H1 (cell line): ENCODE results near the gene MYL6. TPM values are rescaled to one million over a fixed set of nuclear protein-coding genes. Genes with fewer than 3 reads are reported as not detected.

Experiments used
- CTCF ChIA-PET: fragments of 300-600 bp; sonication (Branson Sonifier 250); formaldehyde crosslinking; loops from one replicate; lab custom pipeline; 2021; ENCODE audit not compliant: partially characterized antibody; lab: Charles Lee
- POLR2A ChIA-PET: fragments of 300-600 bp; sonication (Branson Sonifier 250); formaldehyde crosslinking; loops from one replicate; lab custom pipeline; 2021; ENCODE audit warnings: inconsistent platforms; ENCODE audit not compliant: partially characterized antibody; lab: Charles Lee
- DNase-seq, 2 experiments: peaks; one replicate each; pipeline versions ENCODE4 v3.0.0 to v3.0.0-alpha.2; 2010 to 2022; ENCODE audit warnings: low spot score in 2 of 2, low read depth in 1 of 2, mixed read lengths in 1 of 2
- FAIRE-seq: peaks from 2 replicates; lab custom pipeline; 2011; peaks lifted over from hg19 to GRCh38; lab: Jason Lieb, UNC
- H2AFZ ChIP-seq: 2 replicates; pipeline ENCODE4 v1.8.1; 2012; ENCODE audit warnings: low read length, inconsistent platforms
- H2AK5ac ChIP-seq: 2 replicates; pipeline ENCODE4 v1.6.1; 2013; ENCODE audit warnings: low read depth, low read length
- H2BK120ac ChIP-seq: replicated peaks from 2 replicates; pipeline ENCODE3; 2013; ENCODE audit warnings: low read depth, low read length, inconsistent platforms
- H2BK12ac ChIP-seq: 2 replicates; pipeline ENCODE4 v1.6.1; 2013; ENCODE audit warnings: low read depth, low read length
- H2BK15ac ChIP-seq: 2 replicates; pipeline ENCODE4 v1.6.1; 2013; ENCODE audit warnings: low read length
- H2BK20ac ChIP-seq: 2 replicates; pipeline ENCODE4 v1.6.1; 2013; ENCODE audit warnings: low read length
- H2BK5ac ChIP-seq: 2 replicates; pipeline ENCODE4 v1.6.1; 2013; ENCODE audit warnings: low read depth, low read length
- H3K14ac ChIP-seq: 2 replicates; pipeline ENCODE4 v1.6.1; 2013; ENCODE audit warnings: inconsistent platforms; ENCODE audit not compliant: insufficient read length
- H3K18ac ChIP-seq: 2 replicates; pipeline ENCODE4 v1.6.1; 2013; ENCODE audit warnings: low read length; ENCODE audit errors: extremely low read depth
- H3K23ac ChIP-seq: 2 replicates; pipeline ENCODE4 v1.6.1; 2013; ENCODE audit warnings: inconsistent platforms; ENCODE audit not compliant: insufficient read length
- H3K23me2 ChIP-seq: 2 replicates; pipeline ENCODE4 v1.6.1; 2013; ENCODE audit warnings: low read depth, low read length
- H3K27ac ChIP-seq: 2 replicates; pipeline ENCODE4 v1.6.1; 2011; ENCODE audit warnings: low read depth, low read length, inconsistent platforms
- H3K27me3 ChIP-seq, 4 experiments: replicated peaks in 1 of 4; 1 replicate in 1 of 4; 2 replicates in 3 of 4; pipeline versions ENCODE4 v1.6.1 to v1.8.1; 2011 to 2013; ENCODE audit warnings: low read length in 3 of 4, mild to moderate bottlenecking in 3 of 4, inconsistent platforms in 2 of 4, mixed read lengths in 2 of 4, moderate library complexity in 1 of 4; ENCODE audit not compliant: control insufficient read depth in 3 of 4, insufficient read depth in 3 of 4; ENCODE audit errors: extremely low read depth in 1 of 4
- H3K36me3 ChIP-seq, 4 experiments: 2 replicates each; pipeline versions ENCODE4 v1.6.1 to v1.8.1; 2011 to 2013; ENCODE audit warnings: mild to moderate bottlenecking in 4 of 4, low read length in 3 of 4, moderate library complexity in 2 of 4, control low read depth in 1 of 4, inconsistent platforms in 1 of 4; ENCODE audit not compliant: insufficient read depth in 4 of 4, control insufficient read depth in 2 of 4
- H3K4ac ChIP-seq: replicated peaks from 2 replicates; pipeline ENCODE3; 2013; ENCODE audit warnings: low read length, low read depth, mixed read lengths, inconsistent platforms; ENCODE audit not compliant: insufficient read length
- H3K4me1 ChIP-seq, 4 experiments: replicated peaks in 1 of 4; 1 replicate in 1 of 4; 2 replicates in 3 of 4; pipeline versions ENCODE4 v1.6.1 to v1.8.1; 2011 to 2013; ENCODE audit warnings: low read length in 3 of 4, inconsistent platforms in 2 of 4, mixed read lengths in 1 of 4; ENCODE audit not compliant: insufficient read depth in 4 of 4, control insufficient read depth in 3 of 4
- H3K4me2 ChIP-seq, 2 experiments: 2 replicates each; pipeline versions ENCODE4 v1.6.1 to v1.8.1; 2011 to 2013; ENCODE audit warnings: low read depth in 2 of 2, low read length in 2 of 2, control low read depth in 1 of 2, inconsistent platforms in 1 of 2, mild to moderate bottlenecking in 1 of 2; ENCODE audit not compliant: insufficient read depth in 1 of 2
- H3K4me3 ChIP-seq, 4 experiments: fragments of 200-600, 300-600 bp in 1 of 4; sonication (generic), shearing (Covaris generic), sonication (Bioruptor Twin) in 1 of 4; 2 replicates each; pipeline versions ENCODE4 v1.5.1 to v1.8.1; 2011 to 2016; ENCODE audit warnings: low read length in 4 of 4, low read depth in 3 of 4, control low read depth in 2 of 4, inconsistent platforms in 2 of 4, mild to moderate bottlenecking in 2 of 4, mixed read lengths in 1 of 4, moderate library complexity in 1 of 4; ENCODE audit not compliant: insufficient read depth in 2 of 4; ENCODE audit errors: extremely low read depth in 1 of 4
- H3K56ac ChIP-seq: replicated peaks from 2 replicates; pipeline ENCODE3; 2013; ENCODE audit warnings: low read depth, mild to moderate bottlenecking, mixed read lengths, low read length, inconsistent platforms; ENCODE audit not compliant: insufficient read length
- H3K79me1 ChIP-seq: 2 replicates; pipeline ENCODE4 v1.6.1; 2013; ENCODE audit warnings: low read depth, low read length, control low read depth
- H3K79me2 ChIP-seq, 2 experiments: 2 replicates each; pipeline versions ENCODE4 v1.6.1 to v1.8.1; 2012 to 2013; ENCODE audit warnings: low read length in 2 of 2, mild to moderate bottlenecking in 2 of 2, inconsistent platforms in 1 of 2; ENCODE audit not compliant: insufficient read depth in 2 of 2, control insufficient read depth in 1 of 2
- H3K9ac ChIP-seq, 4 experiments: replicated peaks in 1 of 4; 1 replicate in 1 of 4; 2 replicates in 3 of 4; pipeline versions ENCODE4 v1.6.1 to v1.8.1; 2011 to 2013; ENCODE audit warnings: low read depth in 3 of 4, low read length in 3 of 4, control low read depth in 2 of 4, mild to moderate bottlenecking in 2 of 4, moderate library complexity in 2 of 4, inconsistent platforms in 1 of 4; ENCODE audit errors: extremely low read depth in 1 of 4
- H3K9me3 ChIP-seq, 2 experiments: 2 replicates each; pipeline versions ENCODE4 v1.6.1 to v1.8.1; 2012 to 2013; ENCODE audit warnings: mild to moderate bottlenecking in 2 of 2, moderate library complexity in 2 of 2, control low read depth in 1 of 2, inconsistent platforms in 1 of 2, low read depth in 1 of 2, low read length in 1 of 2, mixed read lengths in 1 of 2; ENCODE audit not compliant: insufficient read depth in 2 of 2
- H4K20me1 ChIP-seq, 2 experiments: replicated peaks in 1 of 2; 2 replicates each; pipeline versions ENCODE3 to v1.8.1; 2011 to 2013; ENCODE audit warnings: inconsistent platforms in 2 of 2, low read length in 2 of 2, mild to moderate bottlenecking in 1 of 2; ENCODE audit not compliant: insufficient read depth in 2 of 2, control insufficient read depth in 1 of 2
- H4K5ac ChIP-seq: 2 replicates; pipeline ENCODE4 v1.6.1; 2013; ENCODE audit warnings: low read length, low read depth, mixed read lengths, inconsistent platforms; ENCODE audit not compliant: insufficient read length
- H4K8ac ChIP-seq: 2 replicates; pipeline ENCODE4 v1.8.0; 2013; ENCODE audit warnings: mild to moderate bottlenecking, moderate library complexity, low read length, inconsistent platforms; ENCODE audit not compliant: insufficient read depth; ENCODE audit errors: extremely low read depth
- H4K91ac ChIP-seq: replicated peaks from 2 replicates; pipeline ENCODE3; 2013; ENCODE audit warnings: low read length, mixed read lengths, inconsistent platforms; ENCODE audit not compliant: insufficient read length
- ASH2L ChIP-seq: fragments of 200-600, 300-600 bp; sonication (generic); IDR thresholded peaks from one replicate; pipeline ENCODE4 v1.7.1; 2017; ENCODE audit warnings: low read length
- EGR1 ChIP-seq: IDR thresholded peaks from 2 replicates; pipeline ENCODE4 v1.6.1; 2011; ENCODE audit warnings: low read depth, low read length, borderline replicate concordance
- GTF2F1 ChIP-seq: IDR thresholded peaks from 2 replicates; pipeline ENCODE4 v1.6.1; 2012; ENCODE audit warnings: low read depth, low read length, improper control_type of control experiment, borderline replicate concordance
- HDAC6 ChIP-seq: IDR thresholded peaks from one replicate; pipeline ENCODE4 v1.7.1; 2012; ENCODE audit warnings: low read depth, mild to moderate bottlenecking, inconsistent platforms, low read length, moderate library complexity
- KDM1A ChIP-seq: fragments of 200-600, 300-600 bp; sonication (generic); IDR thresholded peaks from 2 replicates; pipeline ENCODE4 v1.7.1; 2016; ENCODE audit warnings: mild to moderate bottlenecking, low read length, borderline replicate concordance
- MAFK ChIP-seq: IDR thresholded peaks from 2 replicates; pipeline ENCODE4 v1.6.1; 2012; ENCODE audit warnings: low read depth, mild to moderate bottlenecking, improper control_type of control experiment, low read length
- NANOG ChIP-seq: IDR thresholded peaks from 2 replicates; pipeline ENCODE4 v1.6.1; 2011; ENCODE audit warnings: low read length, low read depth, mild to moderate bottlenecking, inconsistent platforms; ENCODE audit not compliant: insufficient read depth, poor library complexity, severe bottlenecking
- RAD21 ChIP-seq, 2 experiments: IDR thresholded peaks in 1 of 2; conservative IDR thresholded peaks in 1 of 2; 2 replicates each; pipeline ENCODE4 v1.6.1; 2011; ENCODE audit warnings: low read depth in 2 of 2, low read length in 2 of 2, improper control_type of control experiment in 1 of 2, inconsistent platforms in 1 of 2, mild to moderate bottlenecking in 1 of 2, moderate library complexity in 1 of 2
- RBBP5 ChIP-seq: IDR thresholded peaks from 2 replicates; pipeline ENCODE4 v1.7.1; 2012; ENCODE audit warnings: low read depth, mild to moderate bottlenecking, inconsistent platforms, low read length, moderate library complexity, borderline replicate concordance
- SIN3A ChIP-seq, 2 experiments: IDR thresholded peaks in 1 of 2; conservative IDR thresholded peaks in 1 of 2; 2 replicates each; pipeline ENCODE4 v1.6.1; 2011 to 2012; ENCODE audit warnings: low read length in 2 of 2, improper control_type of control experiment in 1 of 2, low read depth in 1 of 2, mild to moderate bottlenecking in 1 of 2
- SP2 ChIP-seq: IDR thresholded peaks from 2 replicates; pipeline ENCODE4 v1.6.1; 2012; ENCODE audit warnings: mild to moderate bottlenecking, low read length, inconsistent platforms
- SP4 ChIP-seq: IDR thresholded peaks from 2 replicates; pipeline ENCODE4 v1.6.1; 2012; ENCODE audit warnings: low read length, inconsistent platforms
- SUZ12 ChIP-seq: fragments of 200-600 bp; sonication (generic); IDR thresholded peaks from 2 replicates; pipeline ENCODE4 v1.6.1; 2012; ENCODE audit warnings: mild to moderate bottlenecking, inconsistent platforms, low read length, moderate library complexity, mixed read lengths
- polyA plus RNA-seq, 7 experiments: library from polyadenylated mRNA; depleted of rRNA in 3 of 7; stranded (reverse) in 5 of 7; unstranded in 2 of 7; fragments of >200 nt in 5 of 7; fragments of 200-250 nt in 2 of 7; gene quantifications; 1 replicate in 5 of 7; 2 replicates in 1 of 7; 4 replicates in 1 of 7; pipeline versions ENCODE4 v1.2.1 to v1.2.3, GENCODE V29; 2011 to 2013; ENCODE audit warnings: missing spikeins in 2 of 7, mixed read lengths in 2 of 7
- total RNA-seq: library from RNA; stranded (reverse); fragmentation: NEBNext Ultra II Directional; extraction: Animal tissue kit (Norgen Biotek cat#: 25700); gene quantifications from 2 replicates; pipeline ENCODE4 v1.2.1, GENCODE V29; 2021

MYL6 gene
- total and polyA plus RNA-seq, 2 of the 8 experiments (the other 6 are each of a cell fraction or from before 2014, with no cell fraction given): 1,130 to 2,279 TPM

GRCh38 chr12:56192582-56192981, 34.4 kb downstream of the MYL6 start:
- FAIRE-seq: no peak
- CTCF ChIA-PET: interaction anchor here (0.6 to 6.2 kb wide), 14 partner anchors 12 to 467 kb away, joined by 3 to 111 read pairs (median 4); partner anchors contain the start of genes ANKRD52 and RNF41
- no peak overlapping the region for H2AFZ ChIP-seq
- TF ChIP-seq SIN3A (conservative IDR thresholded peaks at IDR 0.05 in 1 of 2, IDR thresholded peaks at IDR 0.05 in 1 of 2; ENCODE audit: low read depth in 1 of 2, low read length in 2 of 2) (no peak), NANOG (no peak), ASH2L (no peak), RAD21 (IDR thresholded peaks at IDR 0.05 in 1 of 2, conservative IDR thresholded peaks at IDR 0.05 in 1 of 2; ENCODE audit: low read depth in 2 of 2, low read length in 2 of 2) (no peak), KDM1A (no peak), SP4 (no peak), RBBP5 (no peak), HDAC6 (no peak), SUZ12 (no peak), GTF2F1 (no peak), MAFK (no peak), SP2 (no peak), EGR1 (no peak)

More at GRCh38 chr12:56192582-56192981, 34.4 kb downstream of the MYL6 start:
- H3K14ac ChIP-seq: no peak overlapping the region
- no peak overlapping the region for H2AK5ac ChIP-seq
- H3K9me3 ChIP-seq: no peaks in the 10 kb centered on the region
- POLR2A ChIA-PET: interaction anchor here (5.7 to 26.3 kb wide), 3 partner anchors 7 to 32 kb away, joined by 63 to 656 read pairs (median 66); partner anchors contain the start of genes MYL6 and RNF41
- no peak overlapping the region for H4K91ac ChIP-seq
- H4K20me1 ChIP-seq: peaks cover 0 to 4% of the 10 kb centered on the region in 2 experiments
- H3K27ac ChIP-seq: no peak overlapping the region
- no peak overlapping the region for H3K23ac ChIP-seq
- no peak overlapping the region for H3K9ac ChIP-seq
- no peak overlapping the region for H3K4me3 ChIP-seq
- peaks cover 9 to 13% of the 10 kb centered on the region in 2 experiments for H3K79me2 ChIP-seq
- no peaks in the 10 kb centered on the region for H3K36me3 ChIP-seq
- H4K8ac ChIP-seq: no peak overlapping the region
- no peak overlapping the region for H4K5ac ChIP-seq
- no peak overlapping the region for H3K4me2 ChIP-seq
- DNase-seq: no peak
- peaks cover 11% of the 10 kb centered on the region for H3K23me2 ChIP-seq
- H3K27me3 ChIP-seq: no peaks in the 10 kb centered on the region
- H2BK12ac ChIP-seq: no peak overlapping the region
- H3K56ac ChIP-seq: no peak overlapping the region
- no peak overlapping the region for H2BK20ac ChIP-seq
- H3K4me1 ChIP-seq: peaks cover 2 to 6% (median 3%) of the 10 kb centered on the region in 4 experiments; a peak in 3 of 7 replicates
- no peak overlapping the region for H2BK5ac ChIP-seq
- no peak overlapping the region for H3K18ac ChIP-seq
- H3K79me1 ChIP-seq: 0 out of 2 replicates have a peak, but pooled peaks cover 3% of the 10 kb centered on the region
- H3K4ac ChIP-seq: no peak overlapping the region
- H2BK120ac ChIP-seq: no peak overlapping the region
- H2BK15ac ChIP-seq: no peak overlapping the region
